Gastroesophageal sphincter (tissue), 3 donors: ENCODE results near the gene PSMG4.

Source experiments
- POLR2A ChIP-seq, 2 donors: fragments of 450-650 bp; IDR thresholded peaks; one replicate each; pipeline ENCODE4 v1.6.1; 2017; ENCODE audit warnings: antibody characterized with exemption in 2 of 2, mild to moderate bottlenecking in 2 of 2, moderate library complexity in 1 of 2
- POLR2AphosphoS5 ChIP-seq: sonication (generic); formaldehyde crosslinking; IDR thresholded peaks from one replicate; pipeline ENCODE4 v1.6.1; 2017; ENCODE audit warnings: antibody characterized with exemption
- TF ChIP-seq, protein P1 (sequence below), 4 experiments: fragments of 200-600 bp in 2 of 4; fragments of 450-650 bp in 2 of 4; sonication (generic) in 1 of 4; IDR thresholded peaks; one replicate each; pipeline ENCODE4 v1.5.1; 2017 to 2019; ENCODE audit warnings: antibody characterized with exemption in 4 of 4, mild to moderate bottlenecking in 2 of 4, moderate library complexity in 2 of 4

DNA sequence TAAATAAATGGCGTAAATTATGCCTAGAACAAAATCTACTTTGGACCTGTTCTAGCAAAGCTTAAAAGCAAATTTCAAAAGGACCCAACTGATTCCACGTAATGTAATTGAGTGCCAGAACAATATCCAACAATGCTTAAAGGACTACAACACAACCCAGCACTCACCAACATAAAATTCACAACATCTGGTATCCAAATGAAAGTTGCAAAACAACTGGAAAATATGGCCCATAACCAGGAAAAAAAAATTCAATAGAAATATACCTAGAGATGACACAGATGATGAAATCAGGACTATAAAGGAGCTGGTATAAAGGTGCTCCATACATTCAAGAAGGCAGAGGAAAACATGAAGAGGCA, 45.4 kb upstream of the PSMG4 start:
- TF ChIP-seq, protein P1, sequence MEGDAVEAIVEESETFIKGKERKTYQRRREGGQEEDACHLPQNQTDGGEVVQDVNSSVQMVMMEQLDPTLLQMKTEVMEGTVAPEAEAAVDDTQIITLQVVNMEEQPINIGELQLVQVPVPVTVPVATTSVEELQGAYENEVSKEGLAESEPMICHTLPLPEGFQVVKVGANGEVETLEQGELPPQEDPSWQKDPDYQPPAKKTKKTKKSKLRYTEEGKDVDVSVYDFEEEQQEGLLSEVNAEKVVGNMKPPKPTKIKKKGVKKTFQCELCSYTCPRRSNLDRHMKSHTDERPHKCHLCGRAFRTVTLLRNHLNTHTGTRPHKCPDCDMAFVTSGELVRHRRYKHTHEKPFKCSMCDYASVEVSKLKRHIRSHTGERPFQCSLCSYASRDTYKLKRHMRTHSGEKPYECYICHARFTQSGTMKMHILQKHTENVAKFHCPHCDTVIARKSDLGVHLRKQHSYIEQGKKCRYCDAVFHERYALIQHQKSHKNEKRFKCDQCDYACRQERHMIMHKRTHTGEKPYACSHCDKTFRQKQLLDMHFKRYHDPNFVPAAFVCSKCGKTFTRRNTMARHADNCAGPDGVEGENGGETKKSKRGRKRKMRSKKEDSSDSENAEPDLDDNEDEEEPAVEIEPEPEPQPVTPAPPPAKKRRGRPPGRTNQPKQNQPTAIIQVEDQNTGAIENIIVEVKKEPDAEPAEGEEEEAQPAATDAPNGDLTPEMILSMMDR (IDR thresholded peaks at IDR 0.05), result no peak
- no peak for TF ChIP-seq POLR2A (IDR thresholded peaks at IDR 0.05)
- no peak for TF ChIP-seq POLR2AphosphoS5
